K562 (cell line): ENCODE data around the gene FGL2. TPM values are rescaled to one million over a fixed set of nuclear protein-coding genes. Genes with fewer than 3 reads are reported as not detected.

Source experiments
- ATAC-seq: fragments of 200-7000 bp; cut with Tn5 transposase; 3 replicates; pipeline ENCODE4 v1.9.1; 2020; ENCODE audit warnings: moderate library complexity
- BruUV-seq: library from RNA; stranded (reverse); fragments of 400-500 nt; replicated peaks from 2 replicates; lab custom pipeline; 2021; lab: Mats Ljungman, UMichigan
- CTCF ChIA-PET: fragments of 300-600 bp; formaldehyde crosslinking; extraction: SDS; loops from one replicate; lab custom pipeline; 2021; ENCODE audit warnings: low intra/inter-chr PET ratio; lab: Yijun Ruan, JAX
- POLR2A ChIA-PET: fragments of 300-600, 350-650 bp; sonication (Branson Sonifier 250); formaldehyde crosslinking; extraction: SDS; loops from one replicate; lab custom pipeline; 2021; ENCODE audit warnings: antibody characterized with exemption, inconsistent platforms; lab: Yijun Ruan, JAX
- DNase-seq, 4 experiments: peaks; one replicate each; pipeline versions ENCODE4 v3.0.0 to v3.0.0-alpha.2; 2011 to 2018; ENCODE audit warnings: low spot score in 3 of 4, mixed read lengths in 3 of 4; ENCODE audit errors: extremely low read depth in 1 of 4
- FAIRE-seq: peaks from 2 replicates; lab custom pipeline; 2011; peaks lifted over from hg19 to GRCh38; lab: Jason Lieb, UNC
- H2AFZ ChIP-seq: 2 replicates; pipeline ENCODE4 v1.6.0; 2011; ENCODE audit warnings: low read depth, low read length, control low read depth, inconsistent platforms
- H3K27ac ChIP-seq: fragments of 200-600 bp; 3 replicates; pipeline ENCODE4 v1.8.0; 2011; ENCODE audit warnings: low read depth, mild to moderate bottlenecking, control low read depth, inconsistent platforms, low read length, moderate library complexity, mixed read lengths; ENCODE audit errors: extremely low read depth
- H3K27me3 ChIP-seq, 2 experiments: fragments of 300-600 bp in 1 of 2; 2 replicates in 1 of 2; 3 replicates in 1 of 2; pipeline versions ENCODE4 v1.6.0 to v1.8.0; 2011; ENCODE audit warnings: inconsistent platforms in 2 of 2, low read length in 2 of 2, mild to moderate bottlenecking in 1 of 2, mixed read lengths in 1 of 2, moderate library complexity in 1 of 2; ENCODE audit not compliant: control insufficient read depth in 2 of 2, insufficient read depth in 2 of 2
- H3K36me3 ChIP-seq: fragments of 300-600 bp; 3 replicates; pipeline ENCODE4 v1.8.0; 2011; ENCODE audit warnings: mild to moderate bottlenecking, low read length, inconsistent platforms; ENCODE audit not compliant: control insufficient read depth, insufficient read depth
- H3K4me1 ChIP-seq, 2 experiments: fragments of 200-600 bp in 1 of 2; replicated peaks in 1 of 2; 2 replicates in 1 of 2; 3 replicates in 1 of 2; pipeline versions ENCODE4 v1.5.1 to v1.8.0; 2011; ENCODE audit warnings: inconsistent platforms in 2 of 2, low read length in 2 of 2, mild to moderate bottlenecking in 1 of 2, mixed read lengths in 1 of 2, moderate library complexity in 1 of 2; ENCODE audit not compliant: control insufficient read depth in 2 of 2, insufficient read depth in 2 of 2
- H3K4me2 ChIP-seq: 2 replicates; pipeline ENCODE4 v1.6.1; 2011; ENCODE audit warnings: low read length, control low read depth, inconsistent platforms, mixed read lengths; ENCODE audit not compliant: insufficient read depth
- H3K4me3 ChIP-seq: fragments of 200-600 bp; sonication (generic), shearing (Covaris generic); 2 replicates; pipeline ENCODE4 v1.5.1; 2016; ENCODE audit warnings: control low read depth, inconsistent platforms
- H3K79me2 ChIP-seq: fragments of 200-600 bp; 3 replicates; pipeline ENCODE4 v1.8.0; 2011; ENCODE audit warnings: low read length, inconsistent platforms; ENCODE audit not compliant: control insufficient read depth, insufficient read depth
- H3K9ac ChIP-seq, 2 experiments: 2 replicates each; pipeline versions ENCODE4 v1.6.0 to v1.6.1; 2011; ENCODE audit warnings: low read depth in 2 of 2, low read length in 2 of 2, control low read depth in 1 of 2, inconsistent platforms in 1 of 2, mild to moderate bottlenecking in 1 of 2, mixed read lengths in 1 of 2; ENCODE audit not compliant: insufficient read depth in 1 of 2
- H3K9me1 ChIP-seq: one replicate; pipeline ENCODE4 v1.6.0; 2011; ENCODE audit warnings: inconsistent platforms, mild to moderate bottlenecking, low read length, moderate library complexity; ENCODE audit not compliant: control insufficient read depth, insufficient read depth
- H3K9me3 ChIP-seq: replicated peaks from 2 replicates; pipeline ENCODE4 v1.5.1; 2011; ENCODE audit warnings: low read depth, low read length, inconsistent platforms; ENCODE audit not compliant: control insufficient read depth, insufficient read depth
- H4K20me1 ChIP-seq: replicated peaks from 2 replicates; pipeline ENCODE4 v1.6.1; 2011; ENCODE audit warnings: low read length, inconsistent platforms, mixed read lengths; ENCODE audit not compliant: control insufficient read depth, insufficient read depth
- EP300 ChIP-seq: IDR thresholded peaks from 2 replicates; pipeline ENCODE4 v1.6.1; 2012; ENCODE audit warnings: low read length, improper control_type of control experiment
- GTF2A2 ChIP-seq: IDR thresholded peaks from 2 replicates; pipeline ENCODE4 v1.6.1; 2016; ENCODE audit warnings: mild to moderate bottlenecking, missing genetic modification characterization, missing compliant biosample characterization
- HDAC8 ChIP-seq: fragments of 450-650 bp; IDR thresholded peaks from 2 replicates; pipeline ENCODE4 v1.6.1; 2016; ENCODE audit warnings: mild to moderate bottlenecking, missing genetic modification characterization, moderate library complexity, missing compliant biosample characterization
- HNRNPLL ChIP-seq: fragments of 200-400 bp; formaldehyde crosslinking; IDR thresholded peaks from 2 replicates; pipeline ENCODE4 v1.6.1; 2017; ENCODE audit warnings: low read length, low read depth, mild to moderate bottlenecking; ENCODE audit not compliant: poor library complexity, severe bottlenecking
- PCBP1 ChIP-seq: fragments of 200-400 bp; formaldehyde crosslinking; IDR thresholded peaks from 2 replicates; pipeline ENCODE4 v1.6.1; 2018; ENCODE audit warnings: mild to moderate bottlenecking, low read depth, low read length; ENCODE audit not compliant: poor library complexity, severe bottlenecking
- SMC3 ChIP-seq: conservative IDR thresholded peaks from 2 replicates; pipeline ENCODE4 v1.6.1; 2011; ENCODE audit warnings: low read depth, low read length, improper control_type of control experiment; ENCODE audit not compliant: insufficient read depth
- SOX6 ChIP-seq: fragments of 450-650 bp; IDR thresholded peaks from 2 replicates; pipeline ENCODE4 v1.6.1; 2014; ENCODE audit warnings: mild to moderate bottlenecking
- TOE1 ChIP-seq, 2 experiments: fragments of 450-650 bp in 1 of 2; sonication (generic) in 1 of 2; formaldehyde crosslinking in 1 of 2; IDR thresholded peaks; 2 replicates each; pipeline versions ENCODE4 v1.7.1 to v1.8.0; 2016 to 2022; ENCODE audit warnings: borderline replicate concordance in 2 of 2, mild to moderate bottlenecking in 2 of 2, antibody characterized with exemption in 1 of 2, inconsistent platforms in 1 of 2, low read depth in 1 of 2, missing genetic modification reagents in 1 of 2, moderate library complexity in 1 of 2
- YBX1 ChIP-seq: fragments of 450-650 bp; IDR thresholded peaks from 2 replicates; pipeline ENCODE4 v1.7.1; 2016; ENCODE audit warnings: mild to moderate bottlenecking
- YY1 ChIP-seq, 3 experiments: IDR thresholded peaks; 2 replicates each; pipeline ENCODE4 v1.6.1; 2011; ENCODE audit warnings: low read length in 2 of 3, mild to moderate bottlenecking in 2 of 3, moderate library complexity in 2 of 3, borderline replicate concordance in 1 of 3, control low read depth in 1 of 3, low read depth in 1 of 3; ENCODE audit not compliant: insufficient read depth in 3 of 3, insufficient replicate concordance in 2 of 3, control insufficient read depth in 1 of 3, insufficient read length in 1 of 3; ENCODE audit errors: extremely low read depth in 1 of 3
- ZNF197 ChIP-seq: fragments of 200-800 bp; sonication (Bioruptor generic); IDR thresholded peaks from 2 replicates; pipeline ENCODE4 v1.6.1; 2016; ENCODE audit warnings: low read depth, missing genetic modification characterization, missing compliant biosample characterization
- ZNF23 ChIP-seq: fragments of 250-450 bp; sonication (Bioruptor Pico); IDR thresholded peaks from 2 replicates; pipeline ENCODE4 v1.4.0; 2020; ENCODE audit warnings: mild to moderate bottlenecking
- ZNF24 ChIP-seq: fragments of 450-650 bp; IDR thresholded peaks from 2 replicates; pipeline ENCODE4 v1.6.1; 2016
- ZNF561 ChIP-seq: fragments of 450-650 bp; formaldehyde crosslinking; conservative IDR thresholded peaks from 2 replicates; pipeline ENCODE4 v1.4.0; 2020; ENCODE audit warnings: mild to moderate bottlenecking, moderate library complexity
- WGBS: fragments of 100-300 bp; shearing (Covaris generic); methylation state at CpG from one replicate; pipeline ENCODE4 v1.1.6; 2016; ENCODE audit warnings: low coverage, mixed read lengths; ENCODE audit not compliant: insufficient coverage; ENCODE audit errors: missing lambda C conversion rate; 5-methylcytosine and 5-hydroxymethylcytosine counted together
- in situ Hi-C: fragments of 300-500 bp; cut with MboI; formaldehyde crosslinking; loops from 4 replicates; pipeline ENCODE4 v1.15.0; 2018; ENCODE audit warnings: inconsistent platforms, mixed read lengths
- intact Hi-C: fragments of 100-400 bp; cut with micrococcal nuclease; formaldehyde crosslinking; loops from 2 replicates; pipeline ENCODE4 v1.14.2; 2022
- polyA plus RNA-seq, 8 experiments: library from polyadenylated mRNA; depleted of rRNA in 4 of 8; stranded (reverse) in 5 of 8; unstranded in 3 of 8; fragments of >200 nt; fragmentation: Nextera tagmentation in 2 of 8; fragmentation: Illumina TruSeq in 1 of 8; extraction: Ambion mirVana in 2 of 8; extraction: Trizol in 1 of 8; gene quantifications; 2 replicates each; pipeline versions ENCODE4 v1.2.1 to v1.2.3, GENCODE V29; 2011 to 2014; ENCODE audit warnings: inconsistent platforms in 1 of 8, missing spikeins in 1 of 8
- total RNA-seq, 7 experiments: library from RNA; depleted of rRNA in 6 of 7; stranded (reverse); fragments of >200 nt in 6 of 7; fragmentation: Illumina TruSeq in 2 of 7; extraction: Trizol in 2 of 7; gene quantifications; 2 replicates each; pipeline versions ENCODE4 v1.2.1 to v1.2.3, GENCODE V29; 2011 to 2021; ENCODE audit warnings: low replicate concordance in 1 of 7
- TF ChIP-seq, protein P1 (sequence below): IDR thresholded peaks from 3 replicates; pipeline ENCODE4 v1.6.1; 2011; ENCODE audit warnings: borderline replicate concordance, mild to moderate bottlenecking; ENCODE audit not compliant: insufficient read length, insufficient read depth

FGL2 gene
- total and polyA plus RNA-seq, 9 of the 15 experiments (the other 6 are each of a cell fraction or from before 2014, with no cell fraction given) = 0.11 TPM; not detected in 8

DNA sequence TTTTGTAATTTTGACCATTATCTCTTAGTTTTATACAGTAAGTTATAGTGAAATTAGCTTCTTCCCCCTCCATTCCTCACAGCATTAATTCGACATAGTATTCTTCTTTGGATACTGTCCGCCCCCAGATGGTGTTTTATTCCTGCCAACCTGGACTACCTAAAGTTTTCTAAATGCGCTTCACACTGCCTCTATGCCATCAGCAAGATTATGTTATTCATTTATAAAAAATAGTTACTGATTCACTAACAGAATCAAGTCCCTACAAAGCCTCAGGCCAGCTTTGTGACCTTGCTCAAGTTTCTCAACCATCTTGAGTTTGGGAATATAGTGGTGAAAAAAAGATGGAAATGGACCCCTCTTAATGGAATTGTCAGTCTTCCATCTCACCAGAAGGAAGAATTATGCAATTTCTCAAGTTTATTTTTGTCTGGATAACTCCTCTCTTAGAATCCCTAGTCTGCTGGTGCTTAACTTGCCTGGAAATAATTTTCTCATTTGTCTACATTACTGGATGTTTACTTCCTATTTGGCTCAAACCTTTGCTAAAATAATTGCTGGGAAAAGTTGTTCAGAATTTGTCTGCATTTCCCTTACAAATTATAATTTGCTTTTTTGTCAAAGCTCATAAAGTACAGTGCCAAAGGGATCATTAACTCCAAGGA lies 16.7 kb upstream of the FGL2 start:
- Histone ChIP-seq H3K9me1 (no peaks in the 10 kb centered on the region), H3K79me2 (no peaks in the 10 kb centered on the region), H3K27ac (no peak overlapping the region), H3K36me3 (no peaks in the 10 kb centered on the region), H2AFZ (no peak overlapping the region), H4K20me1 (no peaks in the 10 kb centered on the region), H3K4me3 (no peak overlapping the region), H3K4me2 (no peak overlapping the region), H3K9me3 (peaks cover 1% of the 10 kb centered on the region; the same call in 1 of the 2 replicates), H3K27me3 (no peaks in the 10 kb centered on the region), H3K9ac (no peak overlapping the region), H3K4me1 (no peaks in the 10 kb centered on the region)
- FAIRE-seq = no peak
- 0% methylated on average over 3 of the region's 3 CpGs for WGBS
- intact Hi-C loops = no loop called here
- ChIA-PET POLR2A (interaction anchor here (0.8 kb wide), 1 partner anchor 485 kb away, joined by 3 read pairs; no protein-coding TSS in a partner anchor), CTCF (no interaction called here)
- no TSS peak for BruUV-seq
- ATAC-seq = no peak
- DNase-seq = no peak
- in situ Hi-C loops = no loop called here
- TF ChIP-seq YBX1 = no peak
- TF ChIP-seq SOX6 = no peak
- TF ChIP-seq EP300 = no peak
- TF ChIP-seq ZNF23 (CRISPR knock-in tag) = no peak
- TF ChIP-seq ZNF561 = no peak
- TF ChIP-seq TOE1 (IDR thresholded peaks at IDR 0.05; ENCODE audit: borderline replicate concordance) = no peak
- no peak for TF ChIP-seq TOE1 (CRISPR knock-in tag; IDR thresholded peaks at IDR 0.05; ENCODE audit: borderline replicate concordance, low read depth)
- TF ChIP-seq ZNF197 (CRISPR knock-in tag) = no peak
- TF ChIP-seq ZNF24 = no peak
- no peak for TF ChIP-seq YY1 (IDR thresholded peaks at IDR 0.05; ENCODE audit: borderline replicate concordance in 1 of 3, control insufficient read depth in 1 of 3, extremely low read depth in 1 of 3, insufficient read depth in 3 of 3, insufficient read length in 1 of 3, insufficient replicate concordance in 2 of 3, low read depth in 1 of 3, low read length in 2 of 3)
- TF ChIP-seq GTF2A2 (tag) = no peak
- TF ChIP-seq, protein P1, sequence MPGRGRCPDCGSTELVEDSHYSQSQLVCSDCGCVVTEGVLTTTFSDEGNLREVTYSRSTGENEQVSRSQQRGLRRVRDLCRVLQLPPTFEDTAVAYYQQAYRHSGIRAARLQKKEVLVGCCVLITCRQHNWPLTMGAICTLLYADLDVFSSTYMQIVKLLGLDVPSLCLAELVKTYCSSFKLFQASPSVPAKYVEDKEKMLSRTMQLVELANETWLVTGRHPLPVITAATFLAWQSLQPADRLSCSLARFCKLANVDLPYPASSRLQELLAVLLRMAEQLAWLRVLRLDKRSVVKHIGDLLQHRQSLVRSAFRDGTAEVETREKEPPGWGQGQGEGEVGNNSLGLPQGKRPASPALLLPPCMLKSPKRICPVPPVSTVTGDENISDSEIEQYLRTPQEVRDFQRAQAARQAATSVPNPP = no peak
- no peak for TF ChIP-seq HNRNPLL
- TF ChIP-seq PCBP1 = no peak
- TF ChIP-seq HDAC8 (tag) = no peak
- no peak for TF ChIP-seq SMC3
